ENCODE measurements around the gene TPH2. TPM values are rescaled to one million over a fixed set of nuclear protein-coding genes. Genes with fewer than 3 reads are reported as not detected.
A peak's percentile ranks its signal among the peaks of the same experiment; 100 is the strongest.

Gene TPH2
- total and polyA plus RNA-seq, 7 donors = 0.01 TPM; not detected in 6

DNA sequence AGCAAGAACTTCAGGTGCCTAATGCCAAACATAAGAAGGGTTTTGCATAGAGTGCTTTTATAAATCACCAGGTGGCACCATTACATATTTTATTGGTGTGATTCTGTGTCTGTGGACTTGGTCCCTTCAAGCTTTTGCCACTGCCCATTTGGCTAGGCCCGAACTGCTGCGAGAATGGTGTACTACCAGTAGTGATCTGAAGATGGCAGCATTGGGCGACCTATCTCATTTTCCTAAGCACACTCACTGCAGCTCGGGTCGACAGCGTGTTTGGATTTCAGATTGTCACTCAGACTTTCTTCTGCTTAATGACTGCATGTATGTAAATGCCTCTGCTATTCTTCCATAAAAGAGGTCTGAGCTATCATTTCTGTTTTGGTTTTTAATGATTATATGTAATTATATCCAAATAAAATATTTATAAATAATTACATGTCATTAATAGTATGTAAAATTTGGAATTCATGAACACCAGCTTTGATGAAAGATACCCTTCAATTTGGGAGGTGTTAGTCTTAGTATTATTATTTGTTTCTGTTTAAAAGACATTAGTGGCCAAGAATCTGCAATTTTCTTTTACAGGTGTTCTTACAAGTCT is 78.5 kb downstream of the TPH2 start:
- peak; percentile 80 to 91 (median 88) for ATAC-seq
- intact Hi-C loops (cut with DNase I) = no loop called here
- 0 to 1% (median 1%) methylated on average over 6 of the region's 6 CpGs for WGBS, 3 donors
- TF ChIP-seq, protein P1, sequence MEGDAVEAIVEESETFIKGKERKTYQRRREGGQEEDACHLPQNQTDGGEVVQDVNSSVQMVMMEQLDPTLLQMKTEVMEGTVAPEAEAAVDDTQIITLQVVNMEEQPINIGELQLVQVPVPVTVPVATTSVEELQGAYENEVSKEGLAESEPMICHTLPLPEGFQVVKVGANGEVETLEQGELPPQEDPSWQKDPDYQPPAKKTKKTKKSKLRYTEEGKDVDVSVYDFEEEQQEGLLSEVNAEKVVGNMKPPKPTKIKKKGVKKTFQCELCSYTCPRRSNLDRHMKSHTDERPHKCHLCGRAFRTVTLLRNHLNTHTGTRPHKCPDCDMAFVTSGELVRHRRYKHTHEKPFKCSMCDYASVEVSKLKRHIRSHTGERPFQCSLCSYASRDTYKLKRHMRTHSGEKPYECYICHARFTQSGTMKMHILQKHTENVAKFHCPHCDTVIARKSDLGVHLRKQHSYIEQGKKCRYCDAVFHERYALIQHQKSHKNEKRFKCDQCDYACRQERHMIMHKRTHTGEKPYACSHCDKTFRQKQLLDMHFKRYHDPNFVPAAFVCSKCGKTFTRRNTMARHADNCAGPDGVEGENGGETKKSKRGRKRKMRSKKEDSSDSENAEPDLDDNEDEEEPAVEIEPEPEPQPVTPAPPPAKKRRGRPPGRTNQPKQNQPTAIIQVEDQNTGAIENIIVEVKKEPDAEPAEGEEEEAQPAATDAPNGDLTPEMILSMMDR (IDR thresholded peaks at IDR 0.05) = peak; percentile 78
- Histone ChIP-seq H3K4me1 (no peaks in the 10 kb centered on the region), H3K36me3 (ENCODE audit: insufficient read depth in 1 of 2, low read depth in 1 of 2) (no peaks in the 10 kb centered on the region), H3K4me3 (no peak overlapping the region), H3K27me3 (ENCODE audit: insufficient read depth in 3 of 3, low read length in 2 of 3) (no peaks in the 10 kb centered on the region), H3K9me3 (no peaks in the 10 kb centered on the region), H3K27ac (no peak overlapping the region)
- peak; percentile 30 to 50 for DNase-seq

DNA sequence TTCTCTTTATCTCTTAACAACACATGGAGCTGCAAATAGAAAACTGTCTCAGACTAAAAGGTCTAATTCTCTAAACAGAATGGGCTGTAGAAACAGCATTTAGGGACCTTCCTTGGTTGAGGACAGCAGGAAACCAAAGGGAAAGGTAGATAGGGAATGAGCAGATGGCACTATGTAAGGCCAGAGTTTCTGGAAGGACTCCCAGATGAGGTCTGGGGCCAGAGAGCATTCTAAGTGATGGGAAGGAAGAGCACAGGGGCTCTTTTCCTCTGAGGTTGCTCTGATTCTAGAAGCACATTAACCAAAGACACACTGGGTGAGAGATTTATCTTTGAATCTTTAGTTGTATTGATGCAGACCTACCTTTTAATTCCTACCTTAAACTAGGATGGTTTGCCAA is 79.4 kb downstream of the TPH2 start:
- intact Hi-C loops (cut with DNase I) = no loop called here
- ATAC-seq (no peak), DNase-seq (no peak)

DNA sequence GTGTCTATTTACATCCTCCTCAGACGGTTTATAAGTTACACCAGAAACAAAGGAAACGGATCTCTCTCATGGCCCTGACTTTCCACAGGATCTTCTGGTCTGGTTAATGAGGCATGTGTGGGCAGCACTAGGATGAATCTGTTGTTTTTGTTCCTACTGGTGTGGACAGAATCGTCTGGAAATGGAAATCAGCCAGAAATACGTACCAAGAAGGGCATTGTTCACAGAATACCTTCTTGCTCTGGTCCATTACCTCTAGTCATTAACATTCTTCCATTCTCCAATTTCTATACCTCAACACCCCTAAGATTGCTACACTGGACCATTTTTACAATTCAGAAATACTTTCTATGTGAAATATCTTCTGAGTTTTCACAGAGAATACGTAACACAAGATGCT is 86.0 kb downstream of the TPH2 start:
- H3K36me3 ChIP-seq (ENCODE audit: insufficient read depth in 1 of 2, low read depth in 1 of 2) = no peaks in the 10 kb centered on the region
- intact Hi-C loops (cut with DNase I) = no loop called here
- 55 to 59% (median 57%) methylated on average over 5 of the region's 5 CpGs for WGBS, 3 donors
- no peak for DNase-seq
- TF ChIP-seq, protein P1 (IDR thresholded peaks at IDR 0.05) = no peak
- no peak for ATAC-seq
- H3K9me3 ChIP-seq = no peaks in the 10 kb centered on the region
- H3K27me3 ChIP-seq (ENCODE audit: insufficient read depth in 3 of 3, low read length in 2 of 3) = no peaks in the 10 kb centered on the region
- no peak overlapping the region for H3K27ac ChIP-seq
- H3K4me3 ChIP-seq = no peak overlapping the region
- no peaks in the 10 kb centered on the region for H3K4me1 ChIP-seq

More for the DNA sequence above, 79.4 kb downstream of the TPH2 start:
- Histone ChIP-seq H3K4me3 (no peak overlapping the region), H3K36me3 (ENCODE audit: insufficient read depth in 1 of 2, low read depth in 1 of 2) (no peaks in the 10 kb centered on the region), H3K27me3 (ENCODE audit: insufficient read depth in 3 of 3, low read length in 2 of 3) (no peaks in the 10 kb centered on the region), H3K27ac (no peak overlapping the region), H3K4me1 (no peaks in the 10 kb centered on the region), H3K9me3 (no peaks in the 10 kb centered on the region)
- TF ChIP-seq, protein P1 (IDR thresholded peaks at IDR 0.05) = no peak

DNA sequence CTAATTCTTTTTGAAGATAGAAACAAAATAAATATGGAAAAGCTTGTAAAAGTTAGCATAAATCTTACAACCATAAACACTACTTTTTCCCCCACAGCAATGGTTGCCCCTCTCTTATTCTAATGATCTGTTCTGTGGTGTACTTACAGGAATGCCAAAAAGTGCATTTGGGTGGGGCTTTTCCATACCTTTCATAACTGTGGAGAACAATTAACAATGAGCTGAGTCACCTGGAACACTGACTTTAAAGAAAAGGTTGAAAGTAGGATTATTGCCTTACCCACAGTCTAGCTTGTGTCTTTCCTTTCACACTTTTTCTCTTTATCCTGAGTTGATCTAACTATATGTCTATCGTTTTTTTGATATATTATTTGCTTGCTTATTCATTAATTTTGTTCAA is 86.9 kb downstream of the TPH2 start:
- no peak for DNase-seq
- intact Hi-C loops (cut with DNase I) = no loop called here
- H3K27ac ChIP-seq = no peak overlapping the region
- TF ChIP-seq, protein P1 (IDR thresholded peaks at IDR 0.05) = no peak
- no peak overlapping the region for H3K4me3 ChIP-seq
- H3K36me3 ChIP-seq (ENCODE audit: insufficient read depth in 1 of 2, low read depth in 1 of 2) = no peaks in the 10 kb centered on the region
- no peaks in the 10 kb centered on the region for H3K9me3 ChIP-seq
- 64 to 80% (median 74%) methylated on average over 1 of the region's 1 CpG for WGBS, 3 donors
- no peak for ATAC-seq
- no peaks in the 10 kb centered on the region for H3K4me1 ChIP-seq
- no peaks in the 10 kb centered on the region for H3K27me3 ChIP-seq (ENCODE audit: insufficient read depth in 3 of 3, low read length in 2 of 3)

DNA sequence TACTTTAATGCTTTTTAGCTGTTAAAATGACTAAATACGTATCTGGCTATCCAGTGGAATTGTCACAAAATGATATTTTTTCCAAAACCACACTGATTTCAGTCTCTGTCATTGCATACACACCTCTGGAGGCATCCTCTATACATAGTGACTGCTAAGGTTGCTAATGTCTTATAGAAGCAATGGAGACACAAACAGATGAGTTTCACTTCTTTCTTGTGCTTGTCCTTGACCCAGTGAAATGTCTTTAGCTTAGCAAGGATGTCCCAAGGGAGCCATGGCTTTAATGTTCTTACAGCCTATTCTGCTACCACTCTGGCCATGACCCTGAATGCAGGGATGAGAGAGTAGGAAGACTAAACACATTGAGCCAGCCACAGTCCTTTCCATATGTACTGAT is 90.3 kb downstream of the TPH2 start:
- ATAC-seq (no peak), DNase-seq (no peak)
- Histone ChIP-seq H3K4me3 (no peak overlapping the region), H3K4me1 (no peaks in the 10 kb centered on the region), H3K36me3 (ENCODE audit: insufficient read depth in 1 of 2, low read depth in 1 of 2) (no peaks in the 10 kb centered on the region), H3K27me3 (ENCODE audit: insufficient read depth in 3 of 3, low read length in 2 of 3) (peaks cover 0 to 1% (median 0%) of the 10 kb centered on the region in 3 donors), H3K27ac (no peak overlapping the region), H3K9me3 (no peaks in the 10 kb centered on the region)
- intact Hi-C loops (cut with DNase I) = no loop called here
- WGBS, 3 donors = 88 to 89% (median 88%) methylated on average over 1 of the region's 1 CpG
- TF ChIP-seq, protein P1 (IDR thresholded peaks at IDR 0.05) = no peak

Data from psoas muscle (tissue), 8 donors.